ENCODE results near the gene NBEAL1.
A peak's percentile ranks its signal among the peaks of the same experiment; 100 is the strongest.
"Not testable (repeated sequence)": the region's sequence is repeated elsewhere in the genome, so short reads cannot be mapped to it uniquely, and the experiment has no call there.

NBEAL1 gene

GRCh38 chr2:203122317-203122986, 107.8 kb downstream of the NBEAL1 start:
- DNase-seq = peak; percentile 36

DNA sequence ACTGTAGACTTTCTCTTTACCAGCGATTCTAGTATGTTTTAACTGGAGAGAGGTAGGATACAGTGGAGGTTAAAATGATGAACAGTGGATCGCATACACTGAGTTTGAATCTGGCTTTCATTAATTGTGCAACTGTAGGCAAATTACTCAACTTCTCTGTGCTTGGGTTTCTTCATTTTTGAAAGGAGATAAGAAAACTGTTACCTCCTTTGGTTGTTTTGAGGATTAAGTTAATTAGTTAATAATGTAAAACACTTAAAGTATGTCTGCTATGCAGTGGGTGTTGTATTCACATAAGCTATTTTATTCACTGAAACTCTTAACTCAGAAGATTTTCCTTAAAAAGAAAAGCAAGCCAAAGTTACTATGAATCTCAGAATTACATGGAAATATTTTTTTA, 112.3 kb downstream of the NBEAL1 start:
- no peak for DNase-seq

DNA sequence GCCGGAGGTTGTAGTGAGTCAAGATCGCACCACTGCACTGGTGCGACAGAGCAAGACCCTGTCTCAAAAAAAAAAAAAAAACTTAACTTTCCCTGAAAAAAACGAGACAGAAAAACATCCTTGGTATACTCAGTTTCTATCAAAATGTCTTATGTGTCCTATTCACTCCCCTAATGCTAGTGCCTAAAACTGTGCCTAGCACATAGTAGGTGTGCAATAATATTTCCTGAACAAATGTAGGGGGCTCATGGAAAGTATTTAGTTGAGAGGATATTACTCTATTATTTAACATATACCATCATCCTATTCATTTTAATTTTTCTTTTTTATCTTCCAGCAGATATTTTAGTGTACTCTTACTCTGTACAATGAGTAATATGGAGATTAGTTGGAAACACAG, 120.4 kb downstream of the NBEAL1 start:
- DNase-seq = no peak

GRCh38 chr2:203143391-203143790, 128.7 kb downstream of the NBEAL1 start:
- DNase-seq = peak; percentile 31

DNA sequence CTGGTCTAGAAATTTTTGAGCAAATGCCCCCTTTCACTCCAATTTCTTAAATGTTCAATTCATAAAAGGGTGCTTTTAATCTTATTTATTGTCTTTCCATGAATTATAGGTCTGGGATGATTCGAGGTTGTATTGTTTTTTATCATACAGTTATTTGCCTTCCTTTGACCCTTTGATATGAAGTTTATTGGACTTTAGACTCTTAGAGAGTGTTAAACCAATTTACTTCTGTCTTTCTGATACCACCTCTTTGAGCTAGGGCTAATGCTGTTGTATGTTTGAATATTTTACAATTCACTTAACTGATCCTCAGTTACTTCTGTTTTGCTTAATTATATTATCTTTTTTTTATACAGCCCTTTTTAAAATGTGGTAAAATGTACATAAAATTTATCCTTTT, 134.5 kb downstream of the NBEAL1 start:
- DNase-seq = no peak

DNA sequence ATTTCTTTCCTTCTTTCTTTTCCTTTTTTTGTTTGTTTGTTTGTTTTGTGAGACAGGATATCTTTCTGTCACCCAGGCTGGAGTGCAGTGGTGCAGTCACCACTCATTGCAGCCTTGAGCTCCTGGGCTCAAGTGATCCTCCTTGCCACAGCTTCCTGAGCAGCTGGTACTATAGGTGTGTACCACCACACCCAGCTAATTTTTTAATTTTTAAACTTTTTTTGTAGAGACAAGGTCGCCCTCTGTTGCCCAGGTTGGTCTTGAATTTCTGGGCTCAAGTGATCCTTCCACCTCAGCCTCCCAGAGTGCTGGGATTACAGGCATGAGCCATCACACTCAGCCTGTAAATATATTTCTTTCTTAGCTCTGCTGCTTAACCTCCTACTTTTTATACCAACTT, 140.7 kb downstream of the NBEAL1 start:
- no peak for DNase-seq

DNA sequence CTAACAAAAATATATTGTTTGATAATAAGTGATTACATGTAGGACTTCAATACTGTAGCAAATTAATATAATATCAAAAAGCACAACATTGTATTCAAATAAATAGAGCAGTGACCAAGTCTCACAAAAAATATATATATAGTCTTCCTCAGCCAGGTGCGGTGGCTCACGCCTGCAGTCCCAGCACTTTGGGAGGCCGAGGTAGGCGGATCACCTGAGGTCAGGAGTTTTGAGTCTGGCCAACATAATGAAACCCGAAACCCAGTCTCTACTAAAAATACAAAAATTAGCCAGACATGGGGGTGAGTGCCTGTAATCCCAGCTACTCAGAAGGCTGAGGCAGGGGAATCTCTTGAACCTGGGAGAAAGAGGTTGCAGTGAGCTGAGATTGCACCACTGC, 148.0 kb downstream of the NBEAL1 start:
- not testable (repeated sequence) for DNase-seq

- DNase-seq = no peak
Observed at GRCh38 chr2:203164311-203164935, 149.7 kb downstream of the NBEAL1 start.

DNA sequence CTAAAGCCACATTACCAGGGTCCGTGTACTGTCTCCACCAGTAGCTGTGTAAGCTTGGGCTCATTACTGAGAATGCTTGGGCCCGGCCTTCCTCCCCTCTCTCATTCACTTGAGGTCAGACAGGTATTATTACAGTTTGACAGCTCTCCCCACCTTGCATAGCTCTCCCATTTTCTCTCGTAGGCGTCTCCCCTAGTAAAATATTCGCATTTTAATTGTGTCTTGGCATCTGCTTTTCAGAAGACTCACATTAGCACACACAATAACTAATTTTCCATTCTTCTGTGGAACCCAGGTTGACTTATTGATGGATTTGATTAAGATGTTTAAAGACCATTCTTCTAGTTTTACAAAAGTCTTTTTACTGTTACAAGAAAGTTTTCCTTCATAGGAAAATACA, 153.1 kb downstream of the NBEAL1 start:
- no peak for DNase-seq

- DNase-seq = no peak
Observed at GRCh38 chr2:203170502-203170901, 155.8 kb downstream of the NBEAL1 start.

- no peak for DNase-seq
Observed at GRCh38 chr2:203175371-203175770, 160.7 kb downstream of the NBEAL1 start.

GRCh38 chr2:203177361-203177760, 162.7 kb downstream of the NBEAL1 start:
- no peak for DNase-seq

DNA sequence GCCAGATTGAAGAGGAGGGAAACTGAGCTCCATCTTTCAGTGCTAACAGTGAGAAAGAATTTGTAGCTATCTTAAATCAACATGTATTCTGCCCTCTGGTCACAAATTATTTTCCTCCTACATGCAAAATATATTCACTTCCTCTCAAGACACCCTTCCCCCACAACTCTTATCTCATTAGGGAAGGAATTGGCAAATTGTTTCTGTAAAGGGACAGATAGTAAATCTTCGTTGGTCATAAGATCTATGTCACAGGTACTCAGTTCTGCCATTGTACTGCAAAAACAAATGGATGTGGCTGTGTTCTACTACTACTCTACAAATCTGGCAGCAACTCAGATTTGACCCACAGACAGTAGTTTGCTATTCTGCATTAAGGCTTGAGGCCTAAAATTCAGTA, 171.2 kb downstream of the NBEAL1 start:
- no peak for DNase-seq

GRCh38 chr2:203190547-203190946, 175.9 kb downstream of the NBEAL1 start:
- DNase-seq = not testable (repeated sequence)

GRCh38 chr2:203191026-203191425, 176.4 kb downstream of the NBEAL1 start:
- not testable (repeated sequence) for DNase-seq

DNA sequence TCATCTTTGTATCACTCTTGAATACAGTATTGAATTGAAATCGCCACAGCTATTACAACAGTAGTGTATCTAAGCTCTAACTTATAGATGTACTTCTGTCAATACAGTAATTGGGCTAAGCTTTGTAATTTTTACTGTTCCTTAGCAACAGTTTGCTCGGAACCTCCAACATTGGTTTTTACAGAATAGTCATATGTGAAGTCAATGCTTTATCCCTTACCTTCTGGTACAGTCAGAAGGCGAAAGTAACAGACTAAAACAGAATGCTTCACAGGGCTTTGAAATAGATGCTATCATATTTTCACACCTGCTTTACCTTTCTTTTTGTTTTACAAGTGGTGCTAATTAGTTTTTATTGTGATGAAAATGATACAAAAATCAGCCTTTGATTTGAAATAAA, 177.3 kb downstream of the NBEAL1 start:
- no peak for DNase-seq

- no peak for DNase-seq
Observed at GRCh38 chr2:203195331-203196036, 180.8 kb downstream of the NBEAL1 start.

- DNase-seq = no peak
Observed at GRCh38 chr2:203200866-203201265, 186.2 kb downstream of the NBEAL1 start.

GRCh38 chr2:203201426-203201825, 186.8 kb downstream of the NBEAL1 start:
- DNase-seq = no peak

- no peak for DNase-seq
Observed at GRCh38 chr2:203209538-203209937, 194.9 kb downstream of the NBEAL1 start.

DNA sequence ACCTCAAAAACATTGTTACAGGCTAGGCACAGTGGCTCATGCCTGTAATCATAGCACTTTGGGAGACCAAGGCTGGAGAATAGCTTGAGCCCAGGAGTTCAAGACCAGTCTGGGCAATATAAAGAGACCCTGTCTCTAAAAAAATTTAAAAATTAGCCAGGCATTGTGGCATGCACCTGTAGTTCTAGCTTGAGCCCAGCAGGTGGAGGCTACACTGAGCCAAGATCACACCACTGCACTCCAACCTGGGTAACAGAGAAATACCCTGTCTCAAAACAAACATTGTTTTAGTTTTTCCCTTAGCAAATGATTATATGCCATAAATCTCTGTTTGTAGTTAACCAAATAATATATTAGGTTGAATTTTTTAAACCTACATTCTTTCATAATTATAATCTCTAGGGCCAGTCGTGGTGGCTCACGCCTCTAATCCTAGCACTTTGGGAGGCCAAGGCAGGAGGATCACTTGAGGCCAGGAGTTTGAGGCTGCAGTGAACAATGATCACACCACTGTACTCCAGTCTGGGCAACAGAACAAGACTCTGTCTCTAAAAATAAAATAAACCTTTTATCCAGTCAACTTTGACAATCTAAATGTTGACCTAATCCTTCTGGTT, 210.9 kb downstream of the NBEAL1 start:
- no peak for DNase-seq

GRCh38 chr2:203229674-203230073, 215.0 kb downstream of the NBEAL1 start:
- DNase-seq = not testable (repeated sequence)

GRCh38 chr2:203237346-203238238, 222.9 kb downstream of the NBEAL1 start:
- DNase-seq = no peak

Measured in NCI-H774 (cell line).